Psoas muscle (tissue), 8 donors: ENCODE measurements around the gene MC3R. TPM values are rescaled to one million over a fixed set of nuclear protein-coding genes. Genes with fewer than 3 reads are reported as not detected.

ENCODE experiments used
- ATAC-seq, 4 donors: fragments of 200-7000 bp; cut with Tn5 transposase; one replicate each; pipeline ENCODE4 v1.9.1; 2020; ENCODE audit warnings: moderate library complexity in 3 of 4, mild to moderate bottlenecking in 2 of 4
- DNase-seq, 2 donors: peaks; one replicate each; pipeline ENCODE4 v3.0.0-alpha.2; 2020
- H3K27ac ChIP-seq: fragments of 200-600 bp; one replicate; pipeline ENCODE4 v1.8.0; 2022
- H3K27me3 ChIP-seq, 3 donors: fragments of 200-600 bp in 1 of 3; one replicate each; pipeline versions ENCODE4 v1.6.1 to v1.8.0; 2013 to 2022; ENCODE audit warnings: low read length in 2 of 3, mild to moderate bottlenecking in 2 of 3, moderate library complexity in 1 of 3; ENCODE audit not compliant: insufficient read depth in 3 of 3
- H3K36me3 ChIP-seq, 2 donors: fragments of 200-600 bp in 1 of 2; one replicate each; pipeline versions ENCODE4 v1.6.1 to v1.8.0; 2013 to 2022; ENCODE audit warnings: low read depth in 1 of 2, mild to moderate bottlenecking in 1 of 2, moderate library complexity in 1 of 2; ENCODE audit not compliant: insufficient read depth in 1 of 2
- H3K4me1 ChIP-seq: fragments of 200-600 bp; one replicate; pipeline ENCODE4 v1.8.0; 2022
- H3K4me3 ChIP-seq: fragments of 200-600 bp; one replicate; pipeline ENCODE4 v1.8.0; 2022; ENCODE audit warnings: mild to moderate bottlenecking
- H3K9me3 ChIP-seq: fragments of 200-600 bp; one replicate; pipeline ENCODE4 v1.8.0; 2022
- CTCF ChIP-seq: fragments of 200-600 bp; IDR thresholded peaks from one replicate; pipeline ENCODE4 v1.8.0; 2022; ENCODE audit warnings: antibody characterized with exemption
- WGBS, 3 donors: extraction: QIAGEN DNeasy Blood & Tissue Kit; methylation state at CpG; one replicate each; pipeline versions ENCODE4 v1.1.6 to v1.1.7; 2013; 5-methylcytosine and 5-hydroxymethylcytosine counted together
- intact Hi-C, 2 donors: fragments of 100-400 bp; cut with DNase I; formaldehyde crosslinking; loops; one replicate each; pipeline versions ENCODE4 v1.11.0 to v1.14.2; 2022
- polyA plus RNA-seq, 3 donors: library from polyadenylated mRNA; stranded (reverse); fragments of 200-250 nt; gene quantifications; one replicate each; pipeline ENCODE4 v1.2.3, GENCODE V29; 2013
- total RNA-seq, 4 donors: library from RNA; stranded (reverse); fragmentation: NEBNext Ultra II Directional in 2 of 4; extraction: Animal tissue kit (Norgen Biotek cat#: 25700) in 2 of 4; gene quantifications; one replicate each; pipeline versions ENCODE4 v1.2.1 to v1.2.4, GENCODE V29; 2021 to 2023
- donor health status: healthy with polysubstance abuse.
- donor health status: DM: no; HTN: no; CAD: no; lungs with moderate emphysema.
- donor health status: Bipolar disorder and iron deficiency.
- donor health status: healthy.
- donor health status: DM: yes; HTN: yes; CAD: no.
- donor health status: DM: no; HTN: no; CAD: no.
- donor health status: DM: no; HTN: no; CAD: no.
- donor health status: DM: yes; HTN: yes; CAD: no.

Gene MC3R
- total and polyA plus RNA-seq, 7 donors = not detected

- ATAC-seq (no peak), DNase-seq (no peak)
- intact Hi-C loops = no loop called here
- Histone ChIP-seq H3K27me3 (no peaks in the 10 kb centered on the region), H3K4me3 (no peak overlapping the region), H3K4me1 (no peaks in the 10 kb centered on the region), H3K36me3 (no peaks in the 10 kb centered on the region), H3K27ac (no peak overlapping the region), H3K9me3 (no peaks in the 10 kb centered on the region)
- 76 to 88% (median 77%) methylated on average over 1 of the region's 1 CpG for WGBS, 3 donors
- TF ChIP-seq CTCF = no peak
These were observed 50.8 kb downstream of the MC3R start for GRCh38 chr20:56299362-56299761.

Other genes with a start within 250 kb of the MC3R start
- gene CBLN4, start 243.2 kb upstream of the MC3R start, total RNA-seq = under 1 TPM in 1 of 4 donors, not detected in 3; 0.11 TPM
- under 1 TPM; 0.01 to 0.05 (median 0.03) TPM for gene CBLN4, start 243.2 kb upstream of the MC3R start, polyA plus RNA-seq
- 10 to 100 TPM; 35.6 to 64.6 (median 53.2) TPM for gene FAM210B, start 110.2 kb downstream of the MC3R start, total RNA-seq
- 10 to 100 TPM; 21.0 to 68.5 (median 37.8) TPM for gene FAM210B, start 110.2 kb downstream of the MC3R start, polyA plus RNA-seq
- 10 to 100 TPM in 1 of 4 donors, 1 to 10 TPM in 3; 2.9 to 13.4 (median 3.3) TPM for gene AURKA, start 143.5 kb downstream of the MC3R start, total RNA-seq
- gene AURKA, start 143.5 kb downstream of the MC3R start, polyA plus RNA-seq = 10 to 100 TPM in 2 of 3 donors, 1 to 10 TPM in 1; 7.5 to 20.3 (median 14.3) TPM
- gene CSTF1, start 143.9 kb downstream of the MC3R start, total RNA-seq = 10 to 100 TPM; 15.5 to 20.3 (median 16.7) TPM
- 10 to 100 TPM in 2 of 3 donors, 1 to 10 TPM in 1; 10.0 to 19.9 (median 12.1) TPM for gene CSTF1, start 143.9 kb downstream of the MC3R start, polyA plus RNA-seq
- under 1 TPM; 0.29 to 0.73 (median 0.35) TPM for gene CASS4, start 163.5 kb downstream of the MC3R start, total RNA-seq
- under 1 TPM; 0.08 to 0.39 (median 0.14) TPM for gene CASS4, start 163.5 kb downstream of the MC3R start, polyA plus RNA-seq
- 10 to 100 TPM; 89.0 to 93.0 (median 90.5) TPM for gene RTF2, start 219.9 kb downstream of the MC3R start, total RNA-seq
- 100 to 1,000 TPM in 1 of 3 donors, 10 to 100 TPM in 2; 95.6 to 128 (median 99.9) TPM for gene RTF2, start 219.9 kb downstream of the MC3R start, polyA plus RNA-seq